Right lobe of liver (tissue), 4 donors: ENCODE measurements around the gene FAM72A.
"Not testable (repeated sequence)": the region's sequence is repeated elsewhere in the genome, so short reads cannot be mapped to it uniquely, and the experiment has no call there.

Experiments
- POLR2A ChIP-seq: fragments of 450-650 bp; IDR thresholded peaks from one replicate; pipeline ENCODE4 v1.6.1; 2017; ENCODE audit warnings: antibody characterized with exemption, mild to moderate bottlenecking
- TF ChIP-seq, protein P1 (sequence below), 4 donors: fragments of 200-600 bp in 3 of 4; fragments of 450-650 bp in 1 of 4; IDR thresholded peaks; one replicate each; pipeline versions ENCODE4 v1.5.1 to v1.8.0; 2016 to 2022; ENCODE audit warnings: antibody characterized with exemption in 4 of 4, mild to moderate bottlenecking in 2 of 4
- donor health status: DM: no; HTN: no; CAD: no.
- donor health status: DM: no; HTN: no; CAD: no.
- donor health status: DM: no; HTN: yes; CAD: no.

DNA sequence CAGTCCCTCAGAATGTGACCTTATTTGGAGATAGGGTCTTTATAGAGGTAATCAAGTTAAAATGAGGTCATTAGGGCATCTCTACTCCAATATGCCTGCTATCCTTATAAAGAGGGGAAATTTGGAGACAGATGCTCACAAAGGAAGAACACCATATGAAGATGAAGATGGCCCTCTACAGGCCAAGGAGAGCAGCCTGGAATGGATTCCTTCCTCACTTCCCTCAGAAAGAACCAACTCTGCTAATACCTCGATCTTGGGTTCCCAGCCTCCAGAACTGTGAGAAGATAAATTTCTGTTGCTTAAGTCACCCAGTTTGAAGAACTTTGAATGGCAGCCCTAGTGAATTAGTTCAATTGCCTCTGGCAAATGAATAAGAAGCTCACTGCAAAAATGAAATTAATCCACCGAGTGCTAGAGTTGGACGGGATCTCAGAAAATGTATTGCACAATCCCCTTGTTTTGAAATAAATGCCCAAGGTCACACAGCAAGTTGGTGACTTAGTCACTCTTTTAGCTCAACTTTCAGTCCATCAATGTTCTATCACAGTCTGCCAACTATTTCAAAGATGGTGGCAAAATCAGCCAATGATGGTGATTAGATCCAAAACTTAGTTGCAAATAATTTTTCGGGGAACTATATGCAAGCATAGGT lies 27.1 kb downstream of the FAM72A start:
- TF ChIP-seq, protein P1, sequence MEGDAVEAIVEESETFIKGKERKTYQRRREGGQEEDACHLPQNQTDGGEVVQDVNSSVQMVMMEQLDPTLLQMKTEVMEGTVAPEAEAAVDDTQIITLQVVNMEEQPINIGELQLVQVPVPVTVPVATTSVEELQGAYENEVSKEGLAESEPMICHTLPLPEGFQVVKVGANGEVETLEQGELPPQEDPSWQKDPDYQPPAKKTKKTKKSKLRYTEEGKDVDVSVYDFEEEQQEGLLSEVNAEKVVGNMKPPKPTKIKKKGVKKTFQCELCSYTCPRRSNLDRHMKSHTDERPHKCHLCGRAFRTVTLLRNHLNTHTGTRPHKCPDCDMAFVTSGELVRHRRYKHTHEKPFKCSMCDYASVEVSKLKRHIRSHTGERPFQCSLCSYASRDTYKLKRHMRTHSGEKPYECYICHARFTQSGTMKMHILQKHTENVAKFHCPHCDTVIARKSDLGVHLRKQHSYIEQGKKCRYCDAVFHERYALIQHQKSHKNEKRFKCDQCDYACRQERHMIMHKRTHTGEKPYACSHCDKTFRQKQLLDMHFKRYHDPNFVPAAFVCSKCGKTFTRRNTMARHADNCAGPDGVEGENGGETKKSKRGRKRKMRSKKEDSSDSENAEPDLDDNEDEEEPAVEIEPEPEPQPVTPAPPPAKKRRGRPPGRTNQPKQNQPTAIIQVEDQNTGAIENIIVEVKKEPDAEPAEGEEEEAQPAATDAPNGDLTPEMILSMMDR (IDR thresholded peaks at IDR 0.05): not testable (repeated sequence)
- not testable (repeated sequence) for TF ChIP-seq POLR2A
